ENCODE measurements around the gene TRAF6.

DNA sequence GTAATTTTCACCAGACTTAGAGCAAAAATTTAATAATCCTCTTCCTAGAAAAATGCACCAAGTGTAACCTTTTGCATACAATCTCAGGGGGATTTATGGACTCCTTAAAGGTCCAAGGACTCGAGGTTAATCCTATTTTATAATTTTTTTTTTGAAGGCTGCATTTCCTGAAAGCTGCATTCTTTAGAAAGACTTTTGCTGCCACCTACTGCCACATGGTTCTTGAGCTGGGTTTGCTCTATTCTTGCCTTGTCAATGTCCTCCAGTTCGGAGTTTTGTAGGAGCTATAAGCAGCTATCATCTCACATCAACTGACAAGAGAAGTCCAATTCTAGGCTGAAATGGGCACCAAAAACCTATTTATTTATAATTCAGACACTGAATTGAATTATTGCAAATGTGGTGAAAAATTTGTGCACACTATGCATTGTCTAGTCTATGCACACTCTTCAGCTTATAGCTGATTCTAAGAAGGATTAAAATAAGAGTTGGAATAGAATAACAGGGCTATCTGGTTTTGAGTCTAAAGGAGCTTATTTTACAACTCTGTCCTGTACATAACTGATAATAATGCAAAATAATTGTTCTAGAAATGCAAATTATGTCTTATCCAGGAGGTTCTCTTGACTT lies 31.3 kb downstream of the TRAF6 start:
- TF ChIP-seq POLR2A (IDR thresholded peaks at IDR 0.05; ENCODE audit: extremely low read depth, insufficient read length), result no peak
- TF ChIP-seq, protein P1, sequence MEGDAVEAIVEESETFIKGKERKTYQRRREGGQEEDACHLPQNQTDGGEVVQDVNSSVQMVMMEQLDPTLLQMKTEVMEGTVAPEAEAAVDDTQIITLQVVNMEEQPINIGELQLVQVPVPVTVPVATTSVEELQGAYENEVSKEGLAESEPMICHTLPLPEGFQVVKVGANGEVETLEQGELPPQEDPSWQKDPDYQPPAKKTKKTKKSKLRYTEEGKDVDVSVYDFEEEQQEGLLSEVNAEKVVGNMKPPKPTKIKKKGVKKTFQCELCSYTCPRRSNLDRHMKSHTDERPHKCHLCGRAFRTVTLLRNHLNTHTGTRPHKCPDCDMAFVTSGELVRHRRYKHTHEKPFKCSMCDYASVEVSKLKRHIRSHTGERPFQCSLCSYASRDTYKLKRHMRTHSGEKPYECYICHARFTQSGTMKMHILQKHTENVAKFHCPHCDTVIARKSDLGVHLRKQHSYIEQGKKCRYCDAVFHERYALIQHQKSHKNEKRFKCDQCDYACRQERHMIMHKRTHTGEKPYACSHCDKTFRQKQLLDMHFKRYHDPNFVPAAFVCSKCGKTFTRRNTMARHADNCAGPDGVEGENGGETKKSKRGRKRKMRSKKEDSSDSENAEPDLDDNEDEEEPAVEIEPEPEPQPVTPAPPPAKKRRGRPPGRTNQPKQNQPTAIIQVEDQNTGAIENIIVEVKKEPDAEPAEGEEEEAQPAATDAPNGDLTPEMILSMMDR (IDR thresholded peaks at IDR 0.05; ENCODE audit: low read depth, low read length), result peak; percentile 54
- TF ChIP-seq MAX (IDR thresholded peaks at IDR 0.05; ENCODE audit: low read depth, low read length), result 0 out of 2 replicates have a peak, but pooled peaks have one; percentile 11
- TF ChIP-seq MYC (IDR thresholded peaks at IDR 0.05; ENCODE audit: low read depth, low read length), result no peak

Data from NB4 (cell line).